ENCODE results near the gene SYTL2. TPM values are rescaled to one million over a fixed set of nuclear protein-coding genes. Genes with fewer than 3 reads are reported as not detected.

Gene SYTL2
- total RNA-seq, 1 experiment from 2014 or later = 2.1 TPM

DNA sequence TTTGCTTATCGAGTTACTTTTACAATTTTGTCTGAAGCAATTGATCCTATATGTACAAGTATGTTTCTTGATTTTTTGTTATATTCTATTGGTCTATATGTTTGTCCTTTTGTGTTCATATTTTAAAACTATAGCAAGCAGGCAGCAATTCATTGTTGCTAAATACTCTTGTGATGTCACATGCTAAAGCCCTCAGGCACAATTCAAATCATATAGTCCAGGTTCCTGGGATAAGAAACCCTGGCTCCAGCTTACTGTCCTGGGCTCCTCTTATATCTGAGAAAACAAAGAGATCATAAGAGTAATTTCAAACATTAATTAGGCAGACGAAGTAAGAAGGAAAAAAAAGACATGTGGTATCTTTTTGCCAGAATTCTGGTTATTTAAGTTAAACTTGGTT is 37.6 kb upstream of the SYTL2 start:
- no peak for DNase-seq (ENCODE audit: unreplicated experiment)
- Mint-ChIP-seq H3K9me3 (ENCODE audit: unreplicated experiment) (no peaks in the 10 kb centered on the region), H3K36me3 (ENCODE audit: insufficient read depth, unreplicated experiment) (no peaks in the 10 kb centered on the region), H3K27ac (ENCODE audit: low read depth, unreplicated experiment) (no peak overlapping the region), H3K4me1 (ENCODE audit: insufficient read depth, unreplicated experiment) (peaks cover 13% of the 10 kb centered on the region), H3K27me3 (ENCODE audit: insufficient read depth, unreplicated experiment) (no peaks in the 10 kb centered on the region), H3K4me3 (ENCODE audit: unreplicated experiment) (no peak overlapping the region)
- intact Hi-C loops (cut with micrococcal nuclease) = no loop called here
- BruUV-seq (replicated peaks) = no TSS peak
- ChIA-PET POLR2A (interaction anchor here (0.7 kb wide), 1 partner anchor 396 kb away, joined by 3 read pairs; the partner anchor contains the start of gene EED), CTCF (interaction anchor here (0.6 kb wide), 2 partner anchors 182 to 370 kb away, joined by 3 read pairs; no protein-coding TSS in a partner anchor)
- TF ChIP-seq, protein P1, sequence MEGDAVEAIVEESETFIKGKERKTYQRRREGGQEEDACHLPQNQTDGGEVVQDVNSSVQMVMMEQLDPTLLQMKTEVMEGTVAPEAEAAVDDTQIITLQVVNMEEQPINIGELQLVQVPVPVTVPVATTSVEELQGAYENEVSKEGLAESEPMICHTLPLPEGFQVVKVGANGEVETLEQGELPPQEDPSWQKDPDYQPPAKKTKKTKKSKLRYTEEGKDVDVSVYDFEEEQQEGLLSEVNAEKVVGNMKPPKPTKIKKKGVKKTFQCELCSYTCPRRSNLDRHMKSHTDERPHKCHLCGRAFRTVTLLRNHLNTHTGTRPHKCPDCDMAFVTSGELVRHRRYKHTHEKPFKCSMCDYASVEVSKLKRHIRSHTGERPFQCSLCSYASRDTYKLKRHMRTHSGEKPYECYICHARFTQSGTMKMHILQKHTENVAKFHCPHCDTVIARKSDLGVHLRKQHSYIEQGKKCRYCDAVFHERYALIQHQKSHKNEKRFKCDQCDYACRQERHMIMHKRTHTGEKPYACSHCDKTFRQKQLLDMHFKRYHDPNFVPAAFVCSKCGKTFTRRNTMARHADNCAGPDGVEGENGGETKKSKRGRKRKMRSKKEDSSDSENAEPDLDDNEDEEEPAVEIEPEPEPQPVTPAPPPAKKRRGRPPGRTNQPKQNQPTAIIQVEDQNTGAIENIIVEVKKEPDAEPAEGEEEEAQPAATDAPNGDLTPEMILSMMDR (IDR thresholded peaks at IDR 0.05; ENCODE audit: unreplicated experiment) = no peak

DNA sequence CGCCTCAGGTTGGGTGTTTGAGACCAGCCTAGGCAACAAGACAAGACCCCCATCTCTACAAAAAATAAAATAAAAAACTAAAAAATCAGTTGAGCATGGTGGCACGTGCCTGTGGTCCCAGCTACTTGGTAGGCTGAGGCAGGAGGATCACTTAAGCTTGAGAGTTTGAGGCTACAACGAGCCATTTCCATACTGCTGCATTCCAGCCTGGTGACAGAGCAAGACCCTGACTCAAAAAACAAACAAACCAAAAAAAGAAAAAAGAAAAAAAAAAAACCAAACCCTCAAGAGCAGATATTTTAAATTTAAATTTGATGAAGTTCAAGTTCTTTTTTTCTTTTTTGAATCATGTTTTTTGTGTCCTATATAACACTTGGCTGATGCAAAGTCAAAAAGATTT is 37.1 kb upstream of the SYTL2 start:
- POLR2A ChIA-PET = interaction anchor here (0.7 kb wide), 2 partner anchors 151 to 397 kb away, joined by 3 read pairs; partner anchors contain the start of gene EED

DNA sequence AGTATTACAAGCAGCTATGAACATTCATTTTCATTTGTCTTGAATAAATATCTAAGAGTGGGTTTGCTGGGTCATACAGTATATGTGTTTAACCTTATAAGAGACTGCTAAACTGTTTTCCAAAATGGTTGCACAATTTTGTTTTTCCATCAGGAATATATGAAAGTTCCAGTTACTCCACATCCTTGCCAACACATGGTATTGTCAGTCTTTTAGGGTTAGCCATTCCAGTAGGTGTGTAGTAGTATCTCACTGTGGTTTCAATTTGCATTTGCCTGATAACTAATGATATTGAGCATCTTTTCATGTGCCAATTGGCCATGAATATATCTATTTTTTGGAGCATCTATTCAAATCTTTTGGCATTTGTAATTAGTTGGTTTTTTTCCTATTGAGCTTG is 36.5 kb upstream of the SYTL2 start:
- Mint-ChIP-seq H3K4me1 (ENCODE audit: insufficient read depth, unreplicated experiment) (peaks cover 13% of the 10 kb centered on the region), H3K27me3 (ENCODE audit: insufficient read depth, unreplicated experiment) (no peaks in the 10 kb centered on the region), H3K27ac (ENCODE audit: low read depth, unreplicated experiment) (no peak overlapping the region), H3K4me3 (ENCODE audit: unreplicated experiment) (no peak overlapping the region), H3K9me3 (ENCODE audit: unreplicated experiment) (no peaks in the 10 kb centered on the region), H3K36me3 (ENCODE audit: insufficient read depth, unreplicated experiment) (no peaks in the 10 kb centered on the region)
- no peak for DNase-seq (ENCODE audit: unreplicated experiment)
- intact Hi-C loops (cut with micrococcal nuclease) = no loop called here
- POLR2A ChIA-PET = interaction anchor here (0.7 kb wide), 1 partner anchor 150 kb away, joined by 3 read pairs; no protein-coding TSS in a partner anchor
- CTCF ChIA-PET = interaction anchor here (1.1 to 1.3 kb wide), 2 partner anchors 194 to 445 kb away, joined by 3 read pairs; no protein-coding TSS in a partner anchor
- no TSS peak for BruUV-seq (replicated peaks)
- TF ChIP-seq, protein P1 (IDR thresholded peaks at IDR 0.05; ENCODE audit: unreplicated experiment) = no peak

More for the DNA sequence above, 37.1 kb upstream of the SYTL2 start:
- Mint-ChIP-seq H3K36me3 (ENCODE audit: insufficient read depth, unreplicated experiment) (no peaks in the 10 kb centered on the region), H3K27me3 (ENCODE audit: insufficient read depth, unreplicated experiment) (no peaks in the 10 kb centered on the region), H3K4me1 (ENCODE audit: insufficient read depth, unreplicated experiment) (peaks cover 13% of the 10 kb centered on the region), H3K4me3 (ENCODE audit: unreplicated experiment) (no peak overlapping the region), H3K27ac (ENCODE audit: low read depth, unreplicated experiment) (no peak overlapping the region), H3K9me3 (ENCODE audit: unreplicated experiment) (no peaks in the 10 kb centered on the region)
- intact Hi-C loops (cut with micrococcal nuclease) = no loop called here
- no peak for DNase-seq (ENCODE audit: unreplicated experiment)
- TF ChIP-seq, protein P1 (IDR thresholded peaks at IDR 0.05; ENCODE audit: unreplicated experiment) = no peak
- BruUV-seq (replicated peaks) = no TSS peak
- CTCF ChIA-PET = interaction anchor here (0.6 to 1.1 kb wide), 2 partner anchors 371 to 444 kb away, joined by 3 read pairs; no protein-coding TSS in a partner anchor

DNA sequence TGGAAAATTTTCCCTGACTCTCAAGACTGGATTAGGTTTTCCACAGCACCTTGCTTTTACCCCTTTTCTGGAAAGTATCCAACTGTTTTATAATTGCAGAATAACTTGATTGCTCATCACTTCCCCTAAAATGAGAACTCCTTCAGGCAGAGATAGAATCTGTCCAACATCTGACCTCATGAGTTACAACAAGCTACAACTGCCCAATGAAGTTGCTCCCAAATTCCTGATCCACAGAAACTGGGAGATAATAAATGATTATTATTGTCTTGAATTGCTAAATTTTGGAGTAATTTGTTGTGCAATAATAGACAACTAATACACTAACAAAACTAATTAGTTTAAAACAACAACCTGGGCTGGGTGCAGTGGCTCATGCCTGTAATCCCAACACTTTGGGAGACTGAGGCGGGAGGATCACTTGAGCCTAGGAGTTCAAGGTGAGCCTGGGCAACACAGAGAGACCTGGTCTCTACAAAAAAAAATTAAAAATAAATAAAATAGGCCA is 34.2 kb upstream of the SYTL2 start:
- peak overlapping the region; percentile 36 for H3K27ac Mint-ChIP-seq (ENCODE audit: low read depth, unreplicated experiment)
- DNase-seq (ENCODE audit: unreplicated experiment) = peak; percentile 65
- H3K4me3 Mint-ChIP-seq (ENCODE audit: unreplicated experiment) = no peak overlapping the region
- ChIA-PET CTCF (interaction anchor here (0.6 to 1.5 kb wide), 6 partner anchors 10 to 222 kb away, joined by 3 to 5 read pairs (median 4); partner anchors contain the start of gene CCDC83), POLR2A (interaction anchor here (0.6 to 2.2 kb wide), 9 partner anchors 9 to 251 kb away, joined by 3 to 9 read pairs (median 3); partner anchors contain the start of genes CCDC83 and TMEM126B)
- no TSS peak for BruUV-seq (replicated peaks)
- no peaks in the 10 kb centered on the region for H3K9me3 Mint-ChIP-seq (ENCODE audit: unreplicated experiment)
- H3K36me3 Mint-ChIP-seq (ENCODE audit: insufficient read depth, unreplicated experiment) = no peaks in the 10 kb centered on the region
- H3K4me1 Mint-ChIP-seq (ENCODE audit: insufficient read depth, unreplicated experiment) = peaks cover 13% of the 10 kb centered on the region
- H3K27me3 Mint-ChIP-seq (ENCODE audit: insufficient read depth, unreplicated experiment) = no peaks in the 10 kb centered on the region
- intact Hi-C loops (cut with micrococcal nuclease) = no loop called here
- TF ChIP-seq, protein P1 (IDR thresholded peaks at IDR 0.05; ENCODE audit: unreplicated experiment) = no peak
